Adrenal gland (tissue), 12 donors: ENCODE data around the gene WDHD1. TPM values are rescaled to one million over a fixed set of nuclear protein-coding genes. Genes with fewer than 3 reads are reported as not detected.

Experiments used
- DNase-seq, 7 donors: peaks; one replicate each; pipeline ENCODE4 v3.0.0-alpha.2; 2019 to 2020
- H3K27ac ChIP-seq, 5 donors: fragments of 200-600 bp; sonication (generic) in 4 of 5; 1 replicate in 3 of 5; 2 replicates in 2 of 5; pipeline versions ENCODE4 v1.5.1 to v1.8.0; 2016 to 2020; ENCODE audit warnings: mild to moderate bottlenecking in 1 of 5
- H3K27me3 ChIP-seq: fragments of 200-600 bp; 2 replicates; pipeline ENCODE4 v1.8.0; 2021
- H3K36me3 ChIP-seq, 2 donors: fragments of 200-600 bp; replicated peaks in 1 of 2; 1 replicate in 1 of 2; 2 replicates in 1 of 2; pipeline versions ENCODE4 v1.5.1 to v1.8.0; 2018 to 2022
- H3K4me1 ChIP-seq, 2 donors: fragments of 200-600 bp; replicated peaks in 1 of 2; 1 replicate in 1 of 2; 2 replicates in 1 of 2; pipeline versions ENCODE4 v1.5.1 to v1.8.0; 2018 to 2021
- H3K4me3 ChIP-seq, 4 donors: fragments of 200-600 bp; sonication (generic) in 3 of 4; one replicate each; pipeline ENCODE4 v1.5.1; 2016 to 2018
- H3K9me3 ChIP-seq, 3 donors: fragments of 200-600 bp; sonication (generic) in 1 of 3; replicated peaks in 1 of 3; 1 replicate in 2 of 3; 2 replicates in 1 of 3; pipeline versions ENCODE4 v1.5.1 to v1.8.0; 2016 to 2021
- POLR2A ChIP-seq, 2 donors: fragments of 450-650 bp; IDR thresholded peaks; one replicate each; pipeline ENCODE4 v1.6.1; 2017; ENCODE audit warnings: antibody characterized with exemption in 2 of 2, mild to moderate bottlenecking in 2 of 2, moderate library complexity in 1 of 2
- WGBS, 4 donors: extraction: QIAGEN DNeasy Blood & Tissue Kit in 2 of 4; methylation state at CpG; one replicate each; pipeline versions ENCODE4 v1.1.5 to v1.1.7; 2013 to 2017; 5-methylcytosine and 5-hydroxymethylcytosine counted together
- intact Hi-C, 2 donors: fragments of 100-400 bp; cut with DNase I; formaldehyde crosslinking; loops; one replicate each; pipeline versions ENCODE4 v1.14.1 to v1.15.0; 2022 to 2023
- polyA plus RNA-seq, 3 donors: library from polyadenylated mRNA; stranded (reverse); fragments of 200-250 nt in 2 of 3; fragments of 350-450 nt in 1 of 3; fragmentation: Illumina TruSeq in 1 of 3; extraction: RNeasy Lipid Tissue Mini Kit (QIAGEN cat#74804) in 1 of 3; gene quantifications; one replicate each; pipeline ENCODE4 v1.2.3, GENCODE V29; 2013 to 2014
- total RNA-seq, 9 donors: library from RNA; depleted of rRNA in 4 of 9; stranded (reverse); fragments of >200 nt in 4 of 9; fragments of 120-200 nt in 1 of 9; fragmentation: NEBNext Ultra II Directional in 1 of 9; extraction: Animal tissue kit (Norgen Biotek cat#: 25700) in 1 of 9; gene quantifications; one replicate each; pipeline versions ENCODE4 v1.1.0 to v1.2.4, GENCODE V29; 2013 to 2023
- TF ChIP-seq, protein P1 (sequence below), 6 experiments: fragments of 450-650 bp in 4 of 6; fragments of 200-600 bp in 2 of 6; sonication (generic) in 1 of 6; IDR thresholded peaks; 1 replicate in 5 of 6; 2 replicates in 1 of 6; pipeline versions ENCODE4 v1.5.1 to v1.8.0; 2016 to 2021; ENCODE audit warnings: antibody characterized with exemption in 6 of 6, mild to moderate bottlenecking in 2 of 6, moderate library complexity in 1 of 6
- donor health status: healthy with polysubstance abuse.
- donor health status: Bipolar disorder and iron deficiency.
- donor health status: DM: yes; HTN: yes; CAD: no.
- donor health status: DM: no; HTN: no; CAD: no.
- donor health status: DM: no; HTN: no; CAD: no.
- donor health status: DM: yes; HTN: yes; CAD: no.

The WDHD1 gene
- total and polyA plus RNA-seq, 12 donors: 0.64 to 8.7 (median 3.0) TPM

DNA sequence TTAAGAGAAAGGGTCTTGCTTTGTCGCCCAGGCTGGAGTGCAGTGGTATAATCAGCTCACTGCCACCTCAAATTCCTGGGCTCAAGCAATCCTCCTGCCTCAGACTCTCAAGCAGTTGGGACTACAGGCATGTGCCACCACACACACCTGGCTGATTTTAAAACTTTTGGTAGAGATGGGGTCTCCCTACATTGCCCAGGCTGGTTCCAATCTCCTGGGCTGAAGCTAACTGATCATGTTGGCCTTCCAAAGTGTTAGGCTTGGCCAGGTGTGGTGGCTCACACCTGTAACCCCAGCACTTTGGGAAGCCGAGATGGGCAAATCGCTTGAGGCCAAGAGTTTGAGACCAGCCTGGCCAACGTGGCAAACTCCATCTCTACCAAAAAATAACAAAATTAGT, 80.4 kb downstream of the WDHD1 start:
- TF ChIP-seq POLR2A (IDR thresholded peaks at IDR 0.05): no peak
- TF ChIP-seq, protein P1, sequence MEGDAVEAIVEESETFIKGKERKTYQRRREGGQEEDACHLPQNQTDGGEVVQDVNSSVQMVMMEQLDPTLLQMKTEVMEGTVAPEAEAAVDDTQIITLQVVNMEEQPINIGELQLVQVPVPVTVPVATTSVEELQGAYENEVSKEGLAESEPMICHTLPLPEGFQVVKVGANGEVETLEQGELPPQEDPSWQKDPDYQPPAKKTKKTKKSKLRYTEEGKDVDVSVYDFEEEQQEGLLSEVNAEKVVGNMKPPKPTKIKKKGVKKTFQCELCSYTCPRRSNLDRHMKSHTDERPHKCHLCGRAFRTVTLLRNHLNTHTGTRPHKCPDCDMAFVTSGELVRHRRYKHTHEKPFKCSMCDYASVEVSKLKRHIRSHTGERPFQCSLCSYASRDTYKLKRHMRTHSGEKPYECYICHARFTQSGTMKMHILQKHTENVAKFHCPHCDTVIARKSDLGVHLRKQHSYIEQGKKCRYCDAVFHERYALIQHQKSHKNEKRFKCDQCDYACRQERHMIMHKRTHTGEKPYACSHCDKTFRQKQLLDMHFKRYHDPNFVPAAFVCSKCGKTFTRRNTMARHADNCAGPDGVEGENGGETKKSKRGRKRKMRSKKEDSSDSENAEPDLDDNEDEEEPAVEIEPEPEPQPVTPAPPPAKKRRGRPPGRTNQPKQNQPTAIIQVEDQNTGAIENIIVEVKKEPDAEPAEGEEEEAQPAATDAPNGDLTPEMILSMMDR (IDR thresholded peaks at IDR 0.05): no peak
- Histone ChIP-seq H3K9me3 (no peaks in the 10 kb centered on the region), H3K4me3 (no peak overlapping the region), H3K4me1 (peaks cover 0 to 7% of the 10 kb centered on the region in 2 donors), H3K36me3 (no peaks in the 10 kb centered on the region), H3K27me3 (no peaks in the 10 kb centered on the region), H3K27ac (no peak overlapping the region)
- intact Hi-C loops: no loop called here
- 98 to 99% (median 98%) methylated on average over 4 of the region's 4 CpGs for WGBS, 4 donors
- DNase-seq: no peak

DNA sequence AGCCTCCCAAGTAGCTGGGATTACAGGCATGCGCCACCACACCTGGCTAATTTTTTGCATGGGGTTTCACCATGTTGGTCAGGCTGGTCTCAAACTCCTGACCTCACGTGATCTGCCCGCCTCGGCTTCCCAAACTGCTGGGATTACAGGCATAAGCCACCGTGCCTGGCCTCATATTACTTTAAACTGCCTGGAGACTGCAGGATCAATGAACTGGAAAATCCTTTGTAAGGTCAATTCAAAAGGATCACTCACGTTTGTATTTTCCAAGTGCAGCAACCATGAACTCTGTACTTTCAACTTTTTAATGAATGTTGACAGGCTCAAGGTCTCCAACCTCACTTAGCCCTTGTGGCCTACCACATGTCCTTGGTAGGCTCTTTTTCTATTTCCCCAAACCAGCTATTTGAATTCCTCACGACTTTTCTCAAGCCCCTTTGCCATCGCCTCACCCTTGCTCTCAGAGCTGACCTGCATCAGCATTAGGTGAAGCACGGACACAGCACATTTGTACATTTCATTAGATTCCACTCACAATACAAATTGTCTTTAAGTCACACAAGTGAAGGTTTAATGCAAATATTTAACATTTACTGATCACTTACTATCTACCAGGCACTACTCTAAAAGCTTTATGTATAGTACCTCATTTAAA, 82.0 kb downstream of the WDHD1 start:
- no peaks in the 10 kb centered on the region for H3K9me3 ChIP-seq
- no peaks in the 10 kb centered on the region for H3K27me3 ChIP-seq
- intact Hi-C loops: no loop called here
- no peak for DNase-seq
- H3K4me3 ChIP-seq: no peak overlapping the region
- WGBS, 4 donors: 69 to 72% (median 71%) methylated on average over 9 of the region's 9 CpGs
- H3K4me1 ChIP-seq: peaks cover 0 to 7% of the 10 kb centered on the region in 2 donors
- TF ChIP-seq POLR2A (IDR thresholded peaks at IDR 0.05): no peak
- TF ChIP-seq, protein P1 (IDR thresholded peaks at IDR 0.05): no peak
- H3K27ac ChIP-seq: no peak overlapping the region
- H3K36me3 ChIP-seq: no peaks in the 10 kb centered on the region

DNA sequence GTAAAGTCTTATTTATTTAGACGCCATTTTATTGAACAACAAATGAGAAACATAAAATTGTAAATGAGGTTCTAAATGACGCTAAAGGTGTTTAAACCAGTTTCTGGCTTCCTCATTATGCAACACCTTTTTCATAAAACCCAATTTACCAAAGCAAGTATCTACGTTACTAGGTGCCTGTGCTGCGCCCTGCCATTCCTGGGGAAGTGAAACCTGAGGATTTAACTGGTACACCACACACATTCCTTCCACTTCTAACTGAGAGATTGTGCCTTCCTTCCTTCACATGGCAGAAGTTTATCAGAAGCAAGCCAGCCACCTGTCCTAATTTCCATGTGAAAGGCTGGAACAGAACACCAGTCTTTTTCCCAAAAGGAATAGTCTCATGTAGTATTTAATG, 84.0 kb downstream of the WDHD1 start:
- 78 to 87% (median 86%) methylated on average over 4 of the region's 4 CpGs for WGBS, 4 donors
- Histone ChIP-seq H3K4me1 (peaks cover 0 to 7% of the 10 kb centered on the region in 2 donors), H3K9me3 (no peaks in the 10 kb centered on the region), H3K4me3 (no peak overlapping the region), H3K27ac (no peak overlapping the region), H3K36me3 (no peaks in the 10 kb centered on the region), H3K27me3 (no peaks in the 10 kb centered on the region)
- TF ChIP-seq, protein P1 (IDR thresholded peaks at IDR 0.05): no peak
- no peak for TF ChIP-seq POLR2A (IDR thresholded peaks at IDR 0.05)
- intact Hi-C loops: no loop called here
- DNase-seq: no peak

DNA sequence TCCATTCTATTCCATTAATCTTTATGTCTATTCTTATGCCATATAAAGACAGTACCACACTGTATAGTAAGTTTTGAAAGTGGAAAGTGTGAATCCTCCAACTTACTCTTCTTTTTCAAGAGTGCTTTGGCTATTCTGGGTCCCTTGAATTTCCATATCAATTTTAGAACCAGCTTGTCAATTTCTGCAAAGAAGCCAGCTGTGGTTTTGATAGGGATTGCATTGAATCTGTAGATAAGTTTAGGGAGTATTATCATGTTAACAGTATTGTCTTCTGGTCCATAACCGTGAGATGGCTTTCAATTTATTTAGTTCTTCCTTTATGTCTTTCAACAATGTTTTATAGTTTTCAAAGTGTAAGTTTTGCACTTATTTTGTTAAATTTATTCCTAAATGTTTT, 90.1 kb downstream of the WDHD1 start:
- intact Hi-C loops: no loop called here
- TF ChIP-seq, protein P1 (IDR thresholded peaks at IDR 0.05): no peak
- no peak for TF ChIP-seq POLR2A (IDR thresholded peaks at IDR 0.05)
- Histone ChIP-seq H3K27ac (no peak overlapping the region), H3K27me3 (no peaks in the 10 kb centered on the region), H3K4me1 (no peaks in the 10 kb centered on the region), H3K36me3 (no peaks in the 10 kb centered on the region), H3K9me3 (peaks cover 0 to 4% (median 0%) of the 10 kb centered on the region in 3 donors), H3K4me3 (no peak overlapping the region)
- no peak for DNase-seq
- 94 to 100% (median 99%) methylated on average over 1 of the region's 1 CpG for WGBS, 4 donors
